ENCODE results near the gene TMEM202. TPM values are rescaled to one million over a fixed set of nuclear protein-coding genes. Genes with fewer than 3 reads are reported as not detected.

TMEM202 gene
- total and polyA plus RNA-seq, 2 of the 13 experiments (the other 11 are each of a cell fraction or from before 2014, with no cell fraction given), result not detected

GRCh38 chr15:72404841-72405240 is 6.7 kb downstream of the TMEM202 start:
- Histone ChIP-seq H3K4me3 (replicated peaks in 1 of 3; ENCODE audit: insufficient read depth in 1 of 3, low read depth in 2 of 3, low read length in 3 of 3) (no peak overlapping the region), H3K36me3 (replicated peaks in 1 of 2; ENCODE audit: control insufficient read depth in 1 of 2, insufficient read depth in 2 of 2, low read length in 2 of 2) (no peaks in the 10 kb centered on the region), H4K20me1 (ENCODE audit: insufficient read depth, low read length) (no peaks in the 10 kb centered on the region), H3K4me1 (ENCODE audit: insufficient read depth, low read length) (no peaks in the 10 kb centered on the region), H3K27ac (ENCODE audit: extremely low read length, insufficient read depth, low read length) (no peak overlapping the region), H2AFZ (ENCODE audit: low read length) (no peak overlapping the region), H3K9ac (ENCODE audit: insufficient read depth, low read depth, low read length) (no peak overlapping the region), H3K27me3 (ENCODE audit: control insufficient read depth in 1 of 2, insufficient read depth in 2 of 2, low read length in 2 of 2) (peaks cover 0 to 9% of the 10 kb centered on the region in 2 experiments; a peak in 2 of 5 replicates), H3K4me2 (ENCODE audit: low read depth, low read length) (no peak overlapping the region), H3K79me2 (ENCODE audit: insufficient read depth, low read length) (no peaks in the 10 kb centered on the region), H3K9me3 (ENCODE audit: low read length) (no peaks in the 10 kb centered on the region)
- POLR2A ChIA-PET, result interaction anchor here (0.6 kb wide), 1 partner anchor 74 kb away, joined by 4 read pairs; no protein-coding TSS in a partner anchor
- ATAC-seq (no peak), FAIRE-seq (no peak), DNase-seq (ENCODE audit: low spot score) (no peak)
- no TSS peak for BruUV-seq (replicated peaks)
- TF ChIP-seq HMG20B (CRISPR knock-in tag; conservative IDR thresholded peaks at IDR 0.05) (no peak), FUBP1 (CRISPR knock-in tag; IDR thresholded peaks at IDR 0.05; ENCODE audit: borderline replicate concordance) (no peak), SRSF4 (IDR thresholded peaks at IDR 0.05; ENCODE audit: low read depth, low read length, poor library complexity, severe bottlenecking) (no peak), PBX3 (CRISPR knock-in tag; IDR thresholded peaks at IDR 0.05; ENCODE audit: borderline replicate concordance) (no peak), ZNF878 (CRISPR knock-in tag; IDR thresholded peaks at IDR 0.05) (no peak), THAP8 (CRISPR knock-in tag; IDR thresholded peaks at IDR 0.05; ENCODE audit: borderline replicate concordance) (no peak), JUND (CRISPR knock-in tag; IDR thresholded peaks at IDR 0.05) (no peak), ZNF563 (CRISPR knock-in tag; IDR thresholded peaks at IDR 0.05) (no peak)
- intact Hi-C loops (cut with micrococcal nuclease; ENCODE audit: unreplicated experiment) (no loop called here), in situ Hi-C loops (cut with HindIII; ENCODE audit: extremely low pct_ligation_motif_present, low pct_unique_long_range_greater_than_20kb) (no loop called here)
- CTCF ChIA-PET (ENCODE audit: low intra/inter-chr PET ratio, low total read pairs), result no interaction called here

All from HepG2 (cell line).